ENCODE results near the gene ELP1.
"Not testable (repeated sequence)": the region's sequence is repeated elsewhere in the genome, so short reads cannot be mapped to it uniquely, and the experiment has no call there.

The ELP1 gene

GRCh38 chr9:108933718-108934322, at the start of gene ELP1:
ELP1 (minus strand) TSS chr9:108934124; CDS start chr9:108931146, 2,978 bp downstream.
- H3K9me3 ChIP-seq (ENCODE audit: control insufficient read depth, low read length): no peaks in the 10 kb centered on the region
- H3K9ac ChIP-seq (ENCODE audit: low read length): peak within 1 kb of the TSS; percentile 83
- H3K4me3 ChIP-seq (ENCODE audit: low read length): peak within 1 kb of the TSS; percentile 70
- peaks cover 14% of the 10 kb centered on the region for H3K4me1 ChIP-seq (ENCODE audit: control insufficient read depth, insufficient read depth, low read length)
- no peaks in the 10 kb centered on the region for H3K27me3 ChIP-seq (ENCODE audit: control insufficient read depth, insufficient read depth, low read length)
- no peaks in the 10 kb centered on the region for H3K36me3 ChIP-seq (ENCODE audit: control insufficient read depth, insufficient read depth, low read length)

GRCh38 chr9:108980893-108981292, 47.0 kb upstream of the ELP1 start:
- Histone ChIP-seq H3K4me3 (ENCODE audit: low read length) (no peak overlapping the region), H3K36me3 (ENCODE audit: control insufficient read depth, insufficient read depth, low read length) (no peaks in the 10 kb centered on the region), H3K9ac (ENCODE audit: low read length) (no peak overlapping the region), H3K27me3 (ENCODE audit: control insufficient read depth, insufficient read depth, low read length) (no peaks in the 10 kb centered on the region), H3K4me1 (ENCODE audit: control insufficient read depth, insufficient read depth, low read length) (no peaks in the 10 kb centered on the region), H3K9me3 (ENCODE audit: control insufficient read depth, low read length) (no peaks in the 10 kb centered on the region)

GRCh38 chr9:108978205-108978604, 44.3 kb upstream of the ELP1 start:
- Histone ChIP-seq H3K4me1 (ENCODE audit: control insufficient read depth, insufficient read depth, low read length) (no peaks in the 10 kb centered on the region), H3K36me3 (ENCODE audit: control insufficient read depth, insufficient read depth, low read length) (no peaks in the 10 kb centered on the region), H3K4me3 (ENCODE audit: low read length) (no peak overlapping the region), H3K9ac (ENCODE audit: low read length) (no peak overlapping the region), H3K27me3 (ENCODE audit: control insufficient read depth, insufficient read depth, low read length) (no peaks in the 10 kb centered on the region), H3K9me3 (ENCODE audit: control insufficient read depth, low read length) (no peaks in the 10 kb centered on the region)

GRCh38 chr9:108973895-108974294, 40.0 kb upstream of the ELP1 start:
- H3K27me3 ChIP-seq (ENCODE audit: control insufficient read depth, insufficient read depth, low read length): no peaks in the 10 kb centered on the region
- no peaks in the 10 kb centered on the region for H3K36me3 ChIP-seq (ENCODE audit: control insufficient read depth, insufficient read depth, low read length)
- H3K4me3 ChIP-seq (ENCODE audit: low read length): no peak overlapping the region
- no peaks in the 10 kb centered on the region for H3K9me3 ChIP-seq (ENCODE audit: control insufficient read depth, low read length)
- H3K4me1 ChIP-seq (ENCODE audit: control insufficient read depth, insufficient read depth, low read length): no peaks in the 10 kb centered on the region
- H3K9ac ChIP-seq (ENCODE audit: low read length): no peak overlapping the region

- H3K4me1 ChIP-seq (ENCODE audit: control insufficient read depth, insufficient read depth, low read length): no peaks in the 10 kb centered on the region
- no peak overlapping the region for H3K9ac ChIP-seq (ENCODE audit: low read length)
- no peaks in the 10 kb centered on the region for H3K36me3 ChIP-seq (ENCODE audit: control insufficient read depth, insufficient read depth, low read length)
- no peak overlapping the region for H3K4me3 ChIP-seq (ENCODE audit: low read length)
- H3K9me3 ChIP-seq (ENCODE audit: control insufficient read depth, low read length): no peaks in the 10 kb centered on the region
- H3K27me3 ChIP-seq (ENCODE audit: control insufficient read depth, insufficient read depth, low read length): no peaks in the 10 kb centered on the region
Measured at GRCh38 chr9:108972626-108973209, 38.8 kb upstream of the ELP1 start.

GRCh38 chr9:108972186-108972585, 38.3 kb upstream of the ELP1 start:
- Histone ChIP-seq H3K9ac (ENCODE audit: low read length) (no peak overlapping the region), H3K4me3 (ENCODE audit: low read length) (no peak overlapping the region)

GRCh38 chr9:108971392-108971791, 37.5 kb upstream of the ELP1 start:
- not testable (repeated sequence) for H3K4me1 ChIP-seq (ENCODE audit: control insufficient read depth, insufficient read depth, low read length); H3K36me3 ChIP-seq (ENCODE audit: control insufficient read depth, insufficient read depth, low read length); H3K9me3 ChIP-seq (ENCODE audit: control insufficient read depth, low read length); H3K27me3 ChIP-seq (ENCODE audit: control insufficient read depth, insufficient read depth, low read length); H3K9ac ChIP-seq (ENCODE audit: low read length); H3K4me3 ChIP-seq (ENCODE audit: low read length)

More at GRCh38 chr9:108972186-108972585, 38.3 kb upstream of the ELP1 start:
- Histone ChIP-seq H3K36me3 (ENCODE audit: control insufficient read depth, insufficient read depth, low read length) (no peaks in the 10 kb centered on the region), H3K9me3 (ENCODE audit: control insufficient read depth, low read length) (no peaks in the 10 kb centered on the region), H3K4me1 (ENCODE audit: control insufficient read depth, insufficient read depth, low read length) (no peaks in the 10 kb centered on the region), H3K27me3 (ENCODE audit: control insufficient read depth, insufficient read depth, low read length) (no peaks in the 10 kb centered on the region)

GRCh38 chr9:108967916-108968315, 34.0 kb upstream of the ELP1 start:
- Histone ChIP-seq H3K36me3 (ENCODE audit: control insufficient read depth, insufficient read depth, low read length) (no peaks in the 10 kb centered on the region), H3K9ac (ENCODE audit: low read length) (no peak overlapping the region), H3K4me1 (ENCODE audit: control insufficient read depth, insufficient read depth, low read length) (no peaks in the 10 kb centered on the region), H3K27me3 (ENCODE audit: control insufficient read depth, insufficient read depth, low read length) (no peaks in the 10 kb centered on the region), H3K9me3 (ENCODE audit: control insufficient read depth, low read length) (no peaks in the 10 kb centered on the region), H3K4me3 (ENCODE audit: low read length) (no peak overlapping the region)

GRCh38 chr9:108963459-108964143, 29.7 kb upstream of the ELP1 start:
- no peaks in the 10 kb centered on the region for H3K9me3 ChIP-seq (ENCODE audit: control insufficient read depth, low read length)
- H3K9ac ChIP-seq (ENCODE audit: low read length): no peak overlapping the region
- H3K4me3 ChIP-seq (ENCODE audit: low read length): no peak overlapping the region
- no peaks in the 10 kb centered on the region for H3K36me3 ChIP-seq (ENCODE audit: control insufficient read depth, insufficient read depth, low read length)
- H3K27me3 ChIP-seq (ENCODE audit: control insufficient read depth, insufficient read depth, low read length): no peaks in the 10 kb centered on the region
- H3K4me1 ChIP-seq (ENCODE audit: control insufficient read depth, insufficient read depth, low read length): no peaks in the 10 kb centered on the region

GRCh38 chr9:108961151-108961550, 27.2 kb upstream of the ELP1 start:
- Histone ChIP-seq H3K9ac (ENCODE audit: low read length) (no peak overlapping the region), H3K9me3 (ENCODE audit: control insufficient read depth, low read length) (no peaks in the 10 kb centered on the region), H3K4me3 (ENCODE audit: low read length) (no peak overlapping the region), H3K27me3 (ENCODE audit: control insufficient read depth, insufficient read depth, low read length) (no peaks in the 10 kb centered on the region), H3K4me1 (ENCODE audit: control insufficient read depth, insufficient read depth, low read length) (no peaks in the 10 kb centered on the region), H3K36me3 (ENCODE audit: control insufficient read depth, insufficient read depth, low read length) (no peaks in the 10 kb centered on the region)

- no peaks in the 10 kb centered on the region for H3K27me3 ChIP-seq (ENCODE audit: control insufficient read depth, insufficient read depth, low read length)
- no peak overlapping the region for H3K4me3 ChIP-seq (ENCODE audit: low read length)
- H3K4me1 ChIP-seq (ENCODE audit: control insufficient read depth, insufficient read depth, low read length): no peaks in the 10 kb centered on the region
- no peaks in the 10 kb centered on the region for H3K36me3 ChIP-seq (ENCODE audit: control insufficient read depth, insufficient read depth, low read length)
- no peaks in the 10 kb centered on the region for H3K9me3 ChIP-seq (ENCODE audit: control insufficient read depth, low read length)
- no peak overlapping the region for H3K9ac ChIP-seq (ENCODE audit: low read length)
Measured at GRCh38 chr9:108960331-108960730, 26.4 kb upstream of the ELP1 start.

GRCh38 chr9:108956631-108957026, 22.7 kb upstream of the ELP1 start:
- Histone ChIP-seq H3K4me1 (ENCODE audit: control insufficient read depth, insufficient read depth, low read length) (no peaks in the 10 kb centered on the region), H3K27me3 (ENCODE audit: control insufficient read depth, insufficient read depth, low read length) (no peaks in the 10 kb centered on the region), H3K9me3 (ENCODE audit: control insufficient read depth, low read length) (no peaks in the 10 kb centered on the region), H3K9ac (ENCODE audit: low read length) (no peak overlapping the region), H3K4me3 (ENCODE audit: low read length) (no peak overlapping the region), H3K36me3 (ENCODE audit: control insufficient read depth, insufficient read depth, low read length) (no peaks in the 10 kb centered on the region)
